Measurements from ENCODE around the gene SNRNP200.

SNRNP200 gene

GRCh38 chr2:96240341-96241038, 64.9 kb downstream of the SNRNP200 start:
- in situ Hi-C loops (cut with HindIII; ENCODE audit: low pct_ligation_motif_present, low pct_unique_long_range_greater_than_20kb, low sequenced_read_pairs), result no loop called here
- no peak for DNase-seq

- DNase-seq, result no peak
- in situ Hi-C loops (cut with HindIII; ENCODE audit: low pct_ligation_motif_present, low pct_unique_long_range_greater_than_20kb, low sequenced_read_pairs), result no loop called here
Measured at GRCh38 chr2:96239745-96240264, 65.5 kb downstream of the SNRNP200 start.

GRCh38 chr2:96239091-96239490, 66.3 kb downstream of the SNRNP200 start:
- DNase-seq, result no peak
- in situ Hi-C loops (cut with HindIII; ENCODE audit: low pct_ligation_motif_present, low pct_unique_long_range_greater_than_20kb, low sequenced_read_pairs), result no loop called here

- DNase-seq, result no peak
- in situ Hi-C loops (cut with HindIII; ENCODE audit: low pct_ligation_motif_present, low pct_unique_long_range_greater_than_20kb, low sequenced_read_pairs), result no loop called here
Measured at GRCh38 chr2:96238266-96238665, 67.1 kb downstream of the SNRNP200 start.

GRCh38 chr2:96236882-96237281, 68.5 kb downstream of the SNRNP200 start:
- no peak for DNase-seq
- in situ Hi-C loops (cut with HindIII; ENCODE audit: low pct_ligation_motif_present, low pct_unique_long_range_greater_than_20kb, low sequenced_read_pairs), result no loop called here

GRCh38 chr2:96233880-96234316, 71.4 kb downstream of the SNRNP200 start:
- no peak for DNase-seq
- in situ Hi-C loops (cut with HindIII; ENCODE audit: low pct_ligation_motif_present, low pct_unique_long_range_greater_than_20kb, low sequenced_read_pairs), result no loop called here

GRCh38 chr2:96233436-96233835, 71.9 kb downstream of the SNRNP200 start:
- no peak for DNase-seq
- in situ Hi-C loops (cut with HindIII; ENCODE audit: low pct_ligation_motif_present, low pct_unique_long_range_greater_than_20kb, low sequenced_read_pairs), result no loop called here

GRCh38 chr2:96231316-96231715, 74.0 kb downstream of the SNRNP200 start:
- DNase-seq, result no peak
- in situ Hi-C loops (cut with HindIII; ENCODE audit: low pct_ligation_motif_present, low pct_unique_long_range_greater_than_20kb, low sequenced_read_pairs), result no loop called here

- DNase-seq, result no peak
- in situ Hi-C loops (cut with HindIII; ENCODE audit: low pct_ligation_motif_present, low pct_unique_long_range_greater_than_20kb, low sequenced_read_pairs), result no loop called here
Measured at GRCh38 chr2:96225016-96225533, 80.3 kb downstream of the SNRNP200 start.

All from ACHN (cell line).